WERI-Rb-1 (cell line): ENCODE results near the gene NOL4L.

Experiments
- DNase-seq: peaks from one replicate; pipeline ENCODE4 v3.0.0-alpha.2; 2020
- H3K27ac ChIP-seq: fragments of 250-450 bp; sonication (Bioruptor Pico); 2 replicates; pipeline ENCODE4 v1.5.1; 2020; ENCODE audit warnings: mild to moderate bottlenecking, moderate library complexity
- H3K27me3 ChIP-seq: fragments of 250-450 bp; sonication (Bioruptor Pico); 2 replicates; pipeline ENCODE4 v1.5.1; 2021; ENCODE audit warnings: mild to moderate bottlenecking, low read depth, moderate library complexity; ENCODE audit not compliant: insufficient read depth, severe bottlenecking
- H3K36me3 ChIP-seq: fragments of 250-450 bp; sonication (Bioruptor Pico); 2 replicates; pipeline ENCODE4 v1.5.1; 2020; ENCODE audit warnings: mild to moderate bottlenecking, moderate library complexity
- H3K4me3 ChIP-seq: 2 replicates; pipeline ENCODE4 v1.5.1; 2011; ENCODE audit warnings: low read depth, mild to moderate bottlenecking, control low read depth, low read length
- H3K9me3 ChIP-seq: fragments of 250-450 bp; sonication (Bioruptor Pico); 2 replicates; pipeline ENCODE4 v1.5.1; 2021; ENCODE audit warnings: mild to moderate bottlenecking, moderate library complexity; ENCODE audit not compliant: severe bottlenecking
- TF ChIP-seq, protein P1 (sequence below): IDR thresholded peaks from 2 replicates; pipeline ENCODE4 v1.5.1; 2011; ENCODE audit warnings: low read depth, mild to moderate bottlenecking, control low read depth, inconsistent platforms, low read length

The NOL4L gene

DNA sequence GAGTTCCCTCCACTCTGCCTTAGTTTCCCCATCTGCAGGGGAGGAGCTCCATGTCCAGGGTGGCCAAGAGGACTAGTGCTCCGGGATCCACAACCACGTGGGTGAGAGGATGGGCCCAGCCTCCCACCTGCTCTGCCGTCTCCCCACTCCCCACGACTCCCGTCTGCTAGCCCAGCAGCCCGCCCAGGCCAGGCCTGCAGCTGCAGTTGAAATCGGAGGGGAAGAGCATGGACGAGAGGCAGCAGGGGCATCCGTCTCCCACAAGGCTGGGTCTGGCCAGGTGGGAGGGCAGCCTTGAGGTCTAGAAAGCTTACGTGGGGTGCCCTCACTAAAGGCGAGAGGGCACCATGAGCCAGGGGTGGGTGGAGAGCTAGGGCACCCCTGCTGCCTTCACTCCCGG is 8.6 kb downstream of the NOL4L start:
- H3K36me3 ChIP-seq: peaks cover 4% of the 10 kb centered on the region
- H3K27ac ChIP-seq: peak overlapping the region; percentile 36
- H3K9me3 ChIP-seq: no peaks in the 10 kb centered on the region
- H3K4me3 ChIP-seq: no peak overlapping the region
- no peaks in the 10 kb centered on the region for H3K27me3 ChIP-seq
- TF ChIP-seq, protein P1, sequence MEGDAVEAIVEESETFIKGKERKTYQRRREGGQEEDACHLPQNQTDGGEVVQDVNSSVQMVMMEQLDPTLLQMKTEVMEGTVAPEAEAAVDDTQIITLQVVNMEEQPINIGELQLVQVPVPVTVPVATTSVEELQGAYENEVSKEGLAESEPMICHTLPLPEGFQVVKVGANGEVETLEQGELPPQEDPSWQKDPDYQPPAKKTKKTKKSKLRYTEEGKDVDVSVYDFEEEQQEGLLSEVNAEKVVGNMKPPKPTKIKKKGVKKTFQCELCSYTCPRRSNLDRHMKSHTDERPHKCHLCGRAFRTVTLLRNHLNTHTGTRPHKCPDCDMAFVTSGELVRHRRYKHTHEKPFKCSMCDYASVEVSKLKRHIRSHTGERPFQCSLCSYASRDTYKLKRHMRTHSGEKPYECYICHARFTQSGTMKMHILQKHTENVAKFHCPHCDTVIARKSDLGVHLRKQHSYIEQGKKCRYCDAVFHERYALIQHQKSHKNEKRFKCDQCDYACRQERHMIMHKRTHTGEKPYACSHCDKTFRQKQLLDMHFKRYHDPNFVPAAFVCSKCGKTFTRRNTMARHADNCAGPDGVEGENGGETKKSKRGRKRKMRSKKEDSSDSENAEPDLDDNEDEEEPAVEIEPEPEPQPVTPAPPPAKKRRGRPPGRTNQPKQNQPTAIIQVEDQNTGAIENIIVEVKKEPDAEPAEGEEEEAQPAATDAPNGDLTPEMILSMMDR: no peak
- no peak for DNase-seq

DNA sequence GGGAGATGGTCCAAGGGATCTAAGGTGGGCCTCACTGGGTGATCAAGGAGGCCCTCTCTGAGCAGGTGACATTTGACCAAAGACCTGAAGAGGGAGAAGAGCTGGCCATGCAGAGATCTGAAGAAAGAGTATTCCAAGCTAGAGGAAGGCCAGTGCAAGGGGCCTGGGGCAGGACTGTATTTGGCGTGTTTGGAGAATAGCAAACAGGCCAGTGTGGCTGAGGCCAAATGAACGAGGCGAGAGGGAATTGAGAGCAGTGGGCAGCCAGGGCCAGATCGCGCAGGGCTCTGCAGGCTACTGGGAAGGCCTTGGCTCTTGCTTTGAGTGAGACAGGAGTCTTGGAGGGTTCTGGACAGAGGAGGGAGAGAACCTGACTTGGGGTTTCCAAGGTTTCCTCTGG is 9.3 kb downstream of the NOL4L start:
- H3K27me3 ChIP-seq: no peaks in the 10 kb centered on the region
- no peak overlapping the region for H3K4me3 ChIP-seq
- TF ChIP-seq, protein P1: no peak
- no peak for DNase-seq
- no peaks in the 10 kb centered on the region for H3K9me3 ChIP-seq
- no peak overlapping the region for H3K27ac ChIP-seq
- peaks cover 4% of the 10 kb centered on the region for H3K36me3 ChIP-seq

DNA sequence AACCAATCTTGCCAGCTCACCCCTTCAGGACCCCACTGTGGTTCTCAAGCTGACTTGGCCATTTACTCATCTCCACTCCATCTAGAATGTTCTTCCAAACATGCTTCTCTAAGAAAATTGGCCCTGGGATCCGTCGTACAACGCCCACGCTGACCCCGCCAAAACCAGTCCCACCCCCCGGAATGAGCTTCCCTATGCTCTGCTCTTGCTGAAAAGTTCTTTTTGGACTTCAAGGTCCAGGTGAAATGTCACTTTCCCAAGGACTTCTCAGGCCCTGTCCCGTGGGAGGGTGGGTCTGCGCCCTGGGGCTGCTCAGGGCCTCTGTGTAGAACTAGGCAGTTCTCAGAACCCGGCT is 9.9 kb downstream of the NOL4L start:
- Histone ChIP-seq H3K27ac (peak overlapping the region; percentile 20; the same call in 1 of the 2 replicates), H3K4me3 (no peak overlapping the region), H3K27me3 (no peaks in the 10 kb centered on the region), H3K36me3 (peaks cover 3% of the 10 kb centered on the region), H3K9me3 (no peaks in the 10 kb centered on the region)
- no peak for DNase-seq
- TF ChIP-seq, protein P1: no peak

DNA sequence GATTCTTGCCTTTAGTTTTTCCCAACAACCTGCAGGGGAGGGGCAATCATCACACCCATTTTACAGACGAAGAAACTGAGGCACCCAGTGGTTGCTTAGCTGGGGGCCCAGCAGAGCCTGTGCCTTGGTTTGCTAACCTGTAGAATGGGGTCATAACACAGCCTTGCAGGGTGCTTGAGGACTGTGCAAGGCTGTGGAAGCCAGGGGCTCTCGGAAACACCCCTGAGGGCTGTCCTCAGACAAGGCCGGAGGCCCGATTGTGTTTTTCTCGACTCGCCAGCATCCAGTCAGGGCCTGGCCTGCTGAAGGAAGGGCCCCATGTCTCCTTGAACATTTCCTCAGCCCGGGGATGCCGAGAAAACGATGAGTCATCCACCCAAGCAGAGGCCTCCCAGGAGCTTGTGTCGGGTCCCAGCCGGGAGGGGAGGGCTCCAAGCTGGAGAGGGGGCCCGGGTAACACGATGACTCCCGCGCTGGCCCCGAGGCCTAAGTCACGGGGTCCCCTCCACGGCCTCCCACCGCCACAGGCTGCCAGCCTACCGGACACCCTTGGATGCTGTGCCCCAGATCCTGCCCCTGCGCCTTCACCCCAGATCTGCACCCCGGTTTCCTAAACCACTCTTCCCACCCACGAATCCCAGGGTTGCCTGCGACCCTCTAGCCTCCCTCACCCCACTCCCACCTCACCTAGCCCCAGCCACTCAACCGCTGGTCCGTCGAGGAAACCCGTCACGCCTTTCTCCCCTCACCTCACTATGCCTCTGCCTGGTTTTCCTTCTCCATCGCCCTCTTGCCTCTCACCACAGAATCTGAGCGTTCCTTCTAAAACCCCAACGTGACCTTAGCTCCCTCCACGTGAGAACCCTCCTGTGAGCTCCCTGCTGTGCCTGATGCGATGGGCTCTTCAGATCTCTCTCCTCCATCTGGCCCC is 10.6 kb downstream of the NOL4L start:
- TF ChIP-seq, protein P1: no peak
- no peaks in the 10 kb centered on the region for H3K27me3 ChIP-seq
- H3K36me3 ChIP-seq: no peaks in the 10 kb centered on the region; the same call in none of the 2 replicates
- no peaks in the 10 kb centered on the region for H3K9me3 ChIP-seq
- H3K4me3 ChIP-seq: no peak overlapping the region
- peak overlapping the region; percentile 20; the same call in 1 of the 2 replicates for H3K27ac ChIP-seq
- no peak for DNase-seq

DNA sequence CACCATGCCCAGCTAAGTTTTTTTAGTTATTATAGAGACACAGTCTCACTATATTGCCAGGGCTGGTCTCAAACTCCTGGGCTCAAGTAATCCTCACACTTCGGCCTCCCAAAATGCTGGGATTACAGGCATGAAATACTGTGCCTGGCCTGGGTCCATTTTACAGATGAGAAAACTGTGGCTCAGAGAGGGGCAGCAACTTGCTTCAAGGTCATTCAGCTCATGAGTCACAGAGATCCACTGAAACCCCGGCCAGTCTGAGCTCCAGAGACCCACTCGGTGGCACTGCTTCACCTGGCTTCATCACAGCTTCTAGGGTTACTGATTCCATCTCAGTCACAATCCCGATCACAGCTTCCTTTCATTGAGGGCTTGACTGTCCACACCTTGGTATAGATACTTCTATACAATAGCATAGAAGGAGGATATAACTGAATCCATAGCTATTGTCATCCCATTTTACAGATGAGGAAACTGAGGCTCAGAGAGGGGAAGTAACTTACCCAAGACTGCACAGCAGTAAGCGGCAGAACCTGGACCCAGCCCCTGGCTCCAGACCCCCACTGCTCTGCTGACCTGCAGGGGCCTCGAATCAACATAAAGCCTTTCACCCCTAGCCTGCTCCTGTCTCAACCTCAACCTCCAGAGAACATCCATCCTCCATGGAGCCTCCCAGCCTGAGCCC is 11.8 kb downstream of the NOL4L start:
- Histone ChIP-seq H3K9me3 (no peaks in the 10 kb centered on the region), H3K27ac (no peak overlapping the region), H3K4me3 (no peak overlapping the region), H3K36me3 (no peaks in the 10 kb centered on the region; the same call in none of the 2 replicates), H3K27me3 (no peaks in the 10 kb centered on the region)
- TF ChIP-seq, protein P1: no peak
- no peak for DNase-seq
